Right lobe of liver (tissue), 6 donors: ENCODE measurements around the gene CACNB3. TPM values are rescaled to one million over a fixed set of nuclear protein-coding genes. Genes with fewer than 3 reads are reported as not detected.

Experiments
- ATAC-seq, 4 donors: fragments of 200-7000 bp; cut with Tn5 transposase; one replicate each; pipeline ENCODE4 v1.9.1; 2020; ENCODE audit warnings: mild to moderate bottlenecking in 4 of 4, moderate library complexity in 4 of 4
- DNase-seq, 3 donors: peaks; one replicate each; pipeline ENCODE4 v3.0.0-alpha.2; 2020
- H3K27ac ChIP-seq, 3 donors: fragments of 200-600 bp; one replicate each; pipeline ENCODE4 v1.8.0; 2022
- H3K27me3 ChIP-seq, 2 donors: fragments of 200-600 bp; one replicate each; pipeline ENCODE4 v1.8.0; 2022
- H3K36me3 ChIP-seq, 4 donors: fragments of 200-600 bp; sonication (generic) in 1 of 4; one replicate each; pipeline versions ENCODE4 v1.5.1 to v1.8.0; 2017 to 2022; ENCODE audit warnings: control low read depth in 1 of 4
- H3K4me1 ChIP-seq, 4 donors: fragments of 200-600 bp; sonication (generic) in 1 of 4; one replicate each; pipeline versions ENCODE4 v1.5.1 to v1.8.0; 2017 to 2022; ENCODE audit warnings: control low read depth in 1 of 4
- H3K4me3 ChIP-seq, 3 donors: fragments of 200-600 bp; one replicate each; pipeline ENCODE4 v1.8.0; 2022
- H3K9me3 ChIP-seq, 4 donors: fragments of 200-600 bp; sonication (generic) in 1 of 4; one replicate each; pipeline versions ENCODE4 v1.5.1 to v1.8.0; 2017 to 2022; ENCODE audit warnings: control low read depth in 1 of 4
- POLR2A ChIP-seq: fragments of 450-650 bp; IDR thresholded peaks from one replicate; pipeline ENCODE4 v1.6.1; 2017; ENCODE audit warnings: antibody characterized with exemption, mild to moderate bottlenecking
- WGBS: methylation state at CpG from one replicate; pipeline ENCODE4 v1.1.6; 2018; ENCODE audit warnings: low coverage, low lambda C conversion rate; ENCODE audit not compliant: insufficient coverage; ENCODE audit errors: missing lambda C conversion rate; 5-methylcytosine and 5-hydroxymethylcytosine counted together
- intact Hi-C, 2 donors: fragments of 100-400 bp; cut with DNase I; formaldehyde crosslinking; loops; one replicate each; pipeline versions ENCODE4 v1.11.2 to v1.14.1; 2022
- total RNA-seq, 6 experiments: library from RNA; depleted of rRNA in 2 of 6; stranded (reverse); fragments of >200 nt in 2 of 6; fragmentation: NEBNext Ultra II Directional in 3 of 6; extraction: Animal tissue kit (Norgen Biotek cat#: 25700) in 3 of 6; gene quantifications; one replicate each; pipeline versions ENCODE4 v1.1.0 to v1.2.4, GENCODE V29; 2016 to 2023
- TF ChIP-seq, protein P1 (sequence below), 4 donors: fragments of 200-600 bp in 3 of 4; fragments of 450-650 bp in 1 of 4; IDR thresholded peaks; one replicate each; pipeline versions ENCODE4 v1.5.1 to v1.8.0; 2016 to 2022; ENCODE audit warnings: antibody characterized with exemption in 4 of 4, mild to moderate bottlenecking in 2 of 4
- donor health status: DM: no; HTN: yes; CAD: no.
- donor health status: DM: no; HTN: no; CAD: no.
- donor health status: DM: no; HTN: no; CAD: no.
- donor health status: DM: no; HTN: yes; CAD: no.
- donor health status: DM: no; HTN: yes; CAD: no.

The CACNB3 gene
- total RNA-seq, 6 experiments from 2014 or later: 0.62 to 2.1 (median 1.2) TPM

DNA sequence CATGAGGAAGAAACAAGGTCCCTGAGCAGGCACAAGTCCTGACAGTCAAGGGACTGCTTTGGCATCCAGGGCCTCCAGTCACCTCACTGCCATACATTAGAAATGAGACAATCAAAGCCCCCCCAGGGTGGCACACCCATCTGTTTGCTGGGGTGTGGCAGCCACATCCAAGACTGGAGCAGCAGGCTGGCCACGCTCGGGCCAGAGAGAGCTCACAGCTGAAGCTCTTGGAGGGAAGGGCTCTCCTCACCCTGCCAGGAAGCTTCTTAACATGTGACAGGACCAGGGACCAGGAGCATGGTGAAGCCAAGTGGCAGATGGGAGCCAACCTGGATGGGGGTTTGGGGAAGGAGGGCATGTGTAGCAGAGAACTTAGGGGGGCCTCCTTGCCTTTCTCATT is 10.0 kb downstream of the CACNB3 start:
- intact Hi-C loops: no loop called here
- H3K36me3 ChIP-seq: peaks cover 4 to 46% (median 26%) of the 10 kb centered on the region in 4 donors
- no peak overlapping the region for H3K4me3 ChIP-seq
- no peaks in the 10 kb centered on the region for H3K9me3 ChIP-seq
- DNase-seq: no peak
- TF ChIP-seq, protein P1, sequence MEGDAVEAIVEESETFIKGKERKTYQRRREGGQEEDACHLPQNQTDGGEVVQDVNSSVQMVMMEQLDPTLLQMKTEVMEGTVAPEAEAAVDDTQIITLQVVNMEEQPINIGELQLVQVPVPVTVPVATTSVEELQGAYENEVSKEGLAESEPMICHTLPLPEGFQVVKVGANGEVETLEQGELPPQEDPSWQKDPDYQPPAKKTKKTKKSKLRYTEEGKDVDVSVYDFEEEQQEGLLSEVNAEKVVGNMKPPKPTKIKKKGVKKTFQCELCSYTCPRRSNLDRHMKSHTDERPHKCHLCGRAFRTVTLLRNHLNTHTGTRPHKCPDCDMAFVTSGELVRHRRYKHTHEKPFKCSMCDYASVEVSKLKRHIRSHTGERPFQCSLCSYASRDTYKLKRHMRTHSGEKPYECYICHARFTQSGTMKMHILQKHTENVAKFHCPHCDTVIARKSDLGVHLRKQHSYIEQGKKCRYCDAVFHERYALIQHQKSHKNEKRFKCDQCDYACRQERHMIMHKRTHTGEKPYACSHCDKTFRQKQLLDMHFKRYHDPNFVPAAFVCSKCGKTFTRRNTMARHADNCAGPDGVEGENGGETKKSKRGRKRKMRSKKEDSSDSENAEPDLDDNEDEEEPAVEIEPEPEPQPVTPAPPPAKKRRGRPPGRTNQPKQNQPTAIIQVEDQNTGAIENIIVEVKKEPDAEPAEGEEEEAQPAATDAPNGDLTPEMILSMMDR (IDR thresholded peaks at IDR 0.05): no peak
- TF ChIP-seq POLR2A: no peak
- no peaks in the 10 kb centered on the region for H3K4me1 ChIP-seq
- no peak overlapping the region for H3K27ac ChIP-seq
- WGBS: no CpG with 5 or more reads among the region's 2 CpGs
- H3K27me3 ChIP-seq: no peaks in the 10 kb centered on the region
- ATAC-seq: no peak

GRCh38 chr12:48828841-48829575 is 10.7 kb downstream of the CACNB3 start:
- Histone ChIP-seq H3K4me1 (no peaks in the 10 kb centered on the region), H3K9me3 (no peaks in the 10 kb centered on the region), H3K36me3 (peaks cover 10 to 53% (median 30%) of the 10 kb centered on the region in 4 donors), H3K27me3 (no peaks in the 10 kb centered on the region), H3K27ac (no peak overlapping the region), H3K4me3 (no peak overlapping the region)
- WGBS: 100% methylated on average over 1 of the region's 16 CpGs
- DNase-seq (no peak), ATAC-seq (no peak)
- intact Hi-C loops: no loop called here
- TF ChIP-seq, protein P1 (IDR thresholded peaks at IDR 0.05): no peak
- TF ChIP-seq POLR2A: no peak

- intact Hi-C loops: no loop called here
- Histone ChIP-seq H3K4me1 (no peaks in the 10 kb centered on the region), H3K36me3 (peaks cover 15 to 76% (median 41%) of the 10 kb centered on the region in 4 donors), H3K27me3 (no peaks in the 10 kb centered on the region), H3K4me3 (no peak overlapping the region), H3K9me3 (no peaks in the 10 kb centered on the region), H3K27ac (no peak overlapping the region)
- 94% methylated on average over 6 of the region's 6 CpGs for WGBS
- TF ChIP-seq, protein P1 (IDR thresholded peaks at IDR 0.05): no peak
- no peak for TF ChIP-seq POLR2A
- DNase-seq (no peak), ATAC-seq (no peak)
Measured at GRCh38 chr12:48831257-48831656, 13.0 kb downstream of the CACNB3 start.

GRCh38 chr12:48832321-48833060 is 14.2 kb downstream of the CACNB3 start:
- intact Hi-C loops: no loop called here
- no peak for ATAC-seq
- WGBS: 89% methylated on average over 11 of the region's 12 CpGs
- H3K4me1 ChIP-seq: no peaks in the 10 kb centered on the region
- no peaks in the 10 kb centered on the region for H3K9me3 ChIP-seq
- H3K27me3 ChIP-seq: no peaks in the 10 kb centered on the region
- H3K36me3 ChIP-seq: peaks cover 18 to 88% (median 48%) of the 10 kb centered on the region in 4 donors
- H3K27ac ChIP-seq: no peak overlapping the region
- TF ChIP-seq, protein P1 (IDR thresholded peaks at IDR 0.05): no peak
- TF ChIP-seq POLR2A: no peak
- DNase-seq: no peak
- H3K4me3 ChIP-seq: no peak overlapping the region
